ENCODE measurements around the gene GFRA1. TPM values are rescaled to one million over a fixed set of nuclear protein-coding genes. Genes with fewer than 3 reads are reported as not detected.
"Not testable (repeated sequence)": the region's sequence is repeated elsewhere in the genome, so short reads cannot be mapped to it uniquely, and the experiment has no call there.

The GFRA1 gene
- total and polyA plus RNA-seq, 2 donors (not counting 1 experiment from before 2014, with no cell fraction given), result not detected

- TF ChIP-seq, protein P1, sequence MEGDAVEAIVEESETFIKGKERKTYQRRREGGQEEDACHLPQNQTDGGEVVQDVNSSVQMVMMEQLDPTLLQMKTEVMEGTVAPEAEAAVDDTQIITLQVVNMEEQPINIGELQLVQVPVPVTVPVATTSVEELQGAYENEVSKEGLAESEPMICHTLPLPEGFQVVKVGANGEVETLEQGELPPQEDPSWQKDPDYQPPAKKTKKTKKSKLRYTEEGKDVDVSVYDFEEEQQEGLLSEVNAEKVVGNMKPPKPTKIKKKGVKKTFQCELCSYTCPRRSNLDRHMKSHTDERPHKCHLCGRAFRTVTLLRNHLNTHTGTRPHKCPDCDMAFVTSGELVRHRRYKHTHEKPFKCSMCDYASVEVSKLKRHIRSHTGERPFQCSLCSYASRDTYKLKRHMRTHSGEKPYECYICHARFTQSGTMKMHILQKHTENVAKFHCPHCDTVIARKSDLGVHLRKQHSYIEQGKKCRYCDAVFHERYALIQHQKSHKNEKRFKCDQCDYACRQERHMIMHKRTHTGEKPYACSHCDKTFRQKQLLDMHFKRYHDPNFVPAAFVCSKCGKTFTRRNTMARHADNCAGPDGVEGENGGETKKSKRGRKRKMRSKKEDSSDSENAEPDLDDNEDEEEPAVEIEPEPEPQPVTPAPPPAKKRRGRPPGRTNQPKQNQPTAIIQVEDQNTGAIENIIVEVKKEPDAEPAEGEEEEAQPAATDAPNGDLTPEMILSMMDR (IDR thresholded peaks at IDR 0.05), result no peak
- no peak for TF ChIP-seq EZH2 (IDR thresholded peaks at IDR 0.05; ENCODE audit: borderline replicate concordance, insufficient read depth, low read depth, low read length, poor library complexity, severe bottlenecking)
- H3K27ac ChIP-seq (ENCODE audit: low read length in 2 of 2), result no peak overlapping the region
- Mint-ChIP-seq H3K4me3 (no peak overlapping the region), H3K4me1 (no peaks in the 10 kb centered on the region), H3K27ac (no peak overlapping the region), H3K27me3 (no peaks in the 10 kb centered on the region), H3K9me3 (ENCODE audit: insufficient read depth) (peaks cover 2% of the 10 kb centered on the region)
- ATAC-seq (ENCODE audit: low read depth) (no peak), DNase-seq (no peak)
- no peak overlapping the region for H3K4me2 ChIP-seq (replicated peaks; ENCODE audit: low read depth, low read length, poor library complexity, severe bottlenecking)
- no peaks in the 10 kb centered on the region for H3K79me2 ChIP-seq (ENCODE audit: control insufficient read depth, insufficient read depth, low read length)
- no peaks in the 10 kb centered on the region for H3K36me3 ChIP-seq (replicated peaks in 1 of 2; ENCODE audit: control extremely low read depth in 1 of 2, control insufficient read depth in 1 of 2, extremely low read depth in 1 of 2, insufficient read depth in 2 of 2, low read length in 1 of 2)
- no peak overlapping the region for H3K4me3 ChIP-seq (ENCODE audit: control extremely low read depth in 1 of 5, extremely low read depth in 1 of 5, insufficient read depth in 1 of 5, low read depth in 2 of 5, low read length in 4 of 5)
- WGBS (ENCODE audit: insufficient coverage), result 58% methylated on average over 2 of the region's 3 CpGs
- H3K4me1 ChIP-seq (ENCODE audit: control insufficient read depth in 2 of 2, insufficient read depth in 2 of 2, low read length in 2 of 2), result no peaks in the 10 kb centered on the region
- POLR2A ChIA-PET, result no interaction called here
- H4K20me1 ChIP-seq (ENCODE audit: control insufficient read depth, insufficient read depth, low read length, poor library complexity, severe bottlenecking), result no peaks in the 10 kb centered on the region
- no peak overlapping the region for H3K9ac ChIP-seq (ENCODE audit: low read length)
- H3K27me3 ChIP-seq (replicated peaks in 1 of 4; ENCODE audit: control extremely low read depth in 1 of 4, control insufficient read depth in 3 of 4, insufficient read depth in 4 of 4, low read length in 3 of 4), result no peaks in the 10 kb centered on the region
- H2AFZ ChIP-seq (ENCODE audit: insufficient read depth, low read depth, low read length, poor library complexity, severe bottlenecking), result no peak overlapping the region
- H3K9me3 ChIP-seq (ENCODE audit: control extremely low read depth in 1 of 3, control insufficient read depth in 2 of 3, insufficient read depth in 1 of 3, low read length in 2 of 3), result peaks cover 0 to 6% (median 0%) of the 10 kb centered on the region in 3 donors
- CTCF ChIA-PET, result no interaction called here
- intact Hi-C loops (cut with micrococcal nuclease), result no loop called here
Measured at GRCh38 chr10:116038259-116038658, 234.7 kb downstream of the GFRA1 start.

- H2AFZ ChIP-seq (ENCODE audit: insufficient read depth, low read depth, low read length, poor library complexity, severe bottlenecking); POLR2A ChIA-PET; ATAC-seq (ENCODE audit: low read depth); H3K4me1 Mint-ChIP-seq; H3K79me2 ChIP-seq (ENCODE audit: control insufficient read depth, insufficient read depth, low read length); H3K9me3 Mint-ChIP-seq (ENCODE audit: insufficient read depth); intact Hi-C loops (cut with micrococcal nuclease); H3K4me3 Mint-ChIP-seq; H4K20me1 ChIP-seq (ENCODE audit: control insufficient read depth, insufficient read depth, low read length, poor library complexity, severe bottlenecking); H3K36me3 ChIP-seq (replicated peaks in 1 of 2; ENCODE audit: control extremely low read depth in 1 of 2, control insufficient read depth in 1 of 2, extremely low read depth in 1 of 2, insufficient read depth in 2 of 2, low read length in 1 of 2); H3K9me3 ChIP-seq (ENCODE audit: control extremely low read depth in 1 of 3, control insufficient read depth in 2 of 3, insufficient read depth in 1 of 3, low read length in 2 of 3); H3K27me3 ChIP-seq (replicated peaks in 1 of 4; ENCODE audit: control extremely low read depth in 1 of 4, control insufficient read depth in 3 of 4, insufficient read depth in 4 of 4, low read length in 3 of 4); H3K27ac Mint-ChIP-seq; H3K9ac ChIP-seq (ENCODE audit: low read length); H3K4me3 ChIP-seq (ENCODE audit: control extremely low read depth in 1 of 5, extremely low read depth in 1 of 5, insufficient read depth in 1 of 5, low read depth in 2 of 5, low read length in 4 of 5); H3K27me3 Mint-ChIP-seq; H3K27ac ChIP-seq (ENCODE audit: low read length in 2 of 2); CTCF ChIA-PET; H3K4me1 ChIP-seq (ENCODE audit: control insufficient read depth in 2 of 2, insufficient read depth in 2 of 2, low read length in 2 of 2); DNase-seq; H3K4me2 ChIP-seq (replicated peaks; ENCODE audit: low read depth, low read length, poor library complexity, severe bottlenecking): not testable (repeated sequence)
Measured at GRCh38 chr10:116035406-116035805, 237.6 kb downstream of the GFRA1 start.

Measured in B cell (primary cell).